HG02763 (cell line): ENCODE results near the gene MYO7A.

Source experiments
- ATAC-seq: cut with Tn5 transposase; IDR thresholded peaks from one replicate; pipeline ENCODE4 v1.9.1; 2021; ENCODE audit warnings: mild to moderate bottlenecking, moderate library complexity; ENCODE audit not compliant: unreplicated experiment

The MYO7A gene

DNA sequence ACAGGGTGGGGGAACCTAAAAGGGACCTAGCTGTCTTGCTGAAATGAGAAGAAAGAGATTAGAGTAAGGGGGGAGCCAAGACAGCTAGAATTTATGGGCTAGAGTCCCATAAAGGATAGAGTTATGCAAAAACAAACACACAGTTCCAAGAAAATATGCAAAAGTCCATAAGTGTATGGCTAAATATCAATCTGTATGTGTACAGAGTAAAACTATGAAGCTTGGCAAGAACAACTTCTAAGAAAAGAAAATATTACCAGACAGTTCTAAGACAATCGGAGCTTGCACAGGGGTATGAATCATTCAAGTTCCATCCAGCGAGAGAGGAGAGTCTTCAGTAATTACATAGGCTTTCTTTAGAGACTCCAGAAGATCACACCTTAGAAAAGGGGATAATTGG lies 131.6 kb downstream of the MYO7A start:
- ATAC-seq = no peak

DNA sequence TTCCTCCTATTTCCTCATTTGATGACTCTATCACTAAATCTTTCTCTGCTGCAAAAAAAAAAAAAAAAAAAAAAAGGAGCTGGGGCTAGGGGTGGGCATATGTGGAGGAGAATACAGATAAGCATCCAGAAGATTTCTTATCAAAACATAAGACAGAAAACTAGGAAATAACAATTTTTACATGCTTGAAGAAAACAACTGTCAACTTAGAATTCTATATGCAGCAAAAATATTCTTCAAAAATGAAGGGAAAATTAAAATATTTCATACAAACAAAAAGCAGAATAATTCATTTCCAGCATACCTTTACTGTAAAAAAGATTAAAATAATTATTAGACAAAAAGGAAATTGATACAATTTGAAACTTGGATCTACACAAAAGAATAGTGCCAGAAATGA lies 134.8 kb downstream of the MYO7A start:
- no peak for ATAC-seq
